HG03432 (cell line): Measurements from ENCODE around the gene CNTN2.

ENCODE experiments used
- ATAC-seq: cut with Tn5 transposase; IDR thresholded peaks from one replicate; pipeline ENCODE4 v1.9.1; 2021; ENCODE audit warnings: mild to moderate bottlenecking, moderate library complexity; ENCODE audit not compliant: unreplicated experiment

CNTN2 gene

DNA sequence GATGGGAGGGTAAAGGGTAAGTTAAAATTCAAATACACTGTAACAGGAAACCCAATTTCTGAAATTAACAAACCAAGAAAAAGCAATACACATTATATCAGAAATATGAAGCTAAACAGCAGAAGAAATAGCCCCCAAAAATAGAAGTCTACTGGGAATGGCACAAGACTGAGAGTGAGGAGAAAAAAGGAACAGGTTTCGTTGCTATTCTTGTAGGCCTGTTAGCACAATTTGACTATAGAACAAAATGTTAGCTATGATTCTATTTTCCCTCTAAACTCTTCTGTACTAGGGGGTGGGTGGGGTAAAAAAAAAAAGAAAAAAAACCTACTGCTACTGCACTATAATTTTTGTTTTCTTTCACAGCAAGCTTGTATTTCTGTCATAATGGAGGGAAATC lies 66.3 kb downstream of the CNTN2 start:
- no peak for ATAC-seq

DNA sequence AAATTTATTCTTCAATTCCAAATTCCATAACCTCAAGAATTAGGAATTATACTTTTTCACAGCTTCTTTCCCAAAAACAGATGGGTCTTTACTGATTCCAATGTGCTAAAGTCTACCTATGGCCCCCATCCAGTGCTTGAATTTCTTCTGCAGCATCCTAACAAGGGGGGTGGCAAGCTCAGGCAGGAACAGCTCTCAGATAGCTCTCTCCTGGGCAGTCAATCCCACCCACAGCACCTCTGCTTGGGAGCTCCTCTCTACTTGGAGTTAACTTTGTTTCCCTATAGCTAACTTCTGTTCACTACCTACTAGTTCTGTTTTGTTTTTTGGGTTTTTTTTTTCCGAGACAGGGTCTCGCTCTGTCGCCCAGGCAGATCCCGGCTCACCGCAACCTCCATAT lies 66.7 kb downstream of the CNTN2 start:
- no peak for ATAC-seq

DNA sequence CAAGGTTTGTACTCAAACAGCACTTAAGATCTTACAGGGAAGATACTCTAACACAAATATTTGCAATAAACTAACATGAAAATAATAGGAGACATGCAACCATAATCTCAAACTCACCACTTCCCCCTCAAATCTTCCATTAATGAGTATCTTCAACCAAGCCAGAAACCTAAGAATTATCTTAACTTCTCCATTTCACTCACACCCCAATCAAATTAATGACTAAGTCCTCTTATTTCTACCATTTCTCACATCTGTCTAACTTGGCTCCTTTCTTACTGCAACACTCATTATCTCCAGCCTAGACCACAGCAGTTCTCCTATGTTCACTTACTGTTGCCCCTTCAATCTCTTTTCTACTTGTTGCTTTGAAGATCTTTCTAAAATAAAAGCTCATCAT lies 68.3 kb downstream of the CNTN2 start:
- no peak for ATAC-seq

DNA sequence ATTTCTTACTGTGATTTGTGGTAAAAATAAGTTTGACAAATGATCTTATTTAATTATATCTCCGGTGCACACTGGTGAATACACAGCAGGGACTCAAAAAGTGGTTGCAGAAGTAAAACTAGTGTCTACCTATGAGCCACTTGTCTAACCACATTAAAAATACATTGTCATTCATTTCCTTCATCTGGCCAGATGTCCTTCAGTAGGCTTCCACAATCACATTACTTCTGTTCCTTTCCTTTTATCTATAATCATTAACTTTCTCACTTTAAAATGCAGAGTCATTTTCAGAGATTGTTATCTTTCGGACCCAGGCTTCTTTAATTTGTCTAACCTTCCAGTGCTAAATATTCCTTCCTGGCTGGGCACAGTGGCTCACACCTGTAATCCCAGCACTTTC lies 75.7 kb downstream of the CNTN2 start:
- no peak for ATAC-seq

DNA sequence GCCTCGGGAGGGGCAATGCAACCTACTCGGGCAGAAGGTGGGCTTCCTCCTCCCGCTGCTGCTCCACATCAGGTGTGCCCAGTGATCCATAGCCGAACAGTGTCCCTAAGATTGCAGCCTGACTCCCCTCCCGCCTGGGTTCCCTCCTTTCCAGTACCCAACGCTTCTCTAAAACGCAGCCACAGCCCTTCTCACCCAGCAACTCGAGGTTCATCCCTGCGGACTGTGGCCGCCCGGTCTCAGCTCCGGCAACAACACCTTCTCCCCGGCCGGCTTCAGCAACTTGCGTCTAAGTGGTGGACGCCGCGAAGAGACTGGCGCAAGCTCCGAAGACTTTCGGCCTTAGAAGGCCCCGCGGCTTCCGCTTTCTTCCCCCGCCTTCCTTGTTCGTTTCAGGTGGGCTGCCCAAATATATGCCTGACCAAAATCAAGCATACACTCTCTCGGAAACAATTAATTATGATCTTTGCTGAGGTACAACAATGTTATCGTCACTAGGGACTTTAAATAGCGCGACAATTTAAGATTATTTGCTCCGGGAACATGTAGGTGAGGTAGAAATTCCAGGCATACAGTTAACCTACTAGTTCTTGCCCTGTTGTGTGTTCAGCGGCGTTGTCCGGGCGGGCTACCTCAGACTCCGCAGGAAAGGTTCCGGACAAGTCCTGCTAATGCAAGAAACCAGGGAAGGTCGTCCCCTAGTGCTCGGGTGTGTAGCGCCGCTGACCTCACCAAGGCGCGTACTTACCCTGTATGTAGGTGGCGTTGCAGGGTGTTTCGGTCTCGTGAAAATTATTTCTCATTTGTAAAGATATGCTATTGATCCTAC lies 78.9 kb downstream of the CNTN2 start, which contains the start of gene RBBP5:
Gene RBBP5 (minus strand): TSS at position 319 of the 829 bp plus-strand sequence. CDS start 105 bp downstream, at position 214.
- ATAC-seq, result peak; percentile 91

DNA sequence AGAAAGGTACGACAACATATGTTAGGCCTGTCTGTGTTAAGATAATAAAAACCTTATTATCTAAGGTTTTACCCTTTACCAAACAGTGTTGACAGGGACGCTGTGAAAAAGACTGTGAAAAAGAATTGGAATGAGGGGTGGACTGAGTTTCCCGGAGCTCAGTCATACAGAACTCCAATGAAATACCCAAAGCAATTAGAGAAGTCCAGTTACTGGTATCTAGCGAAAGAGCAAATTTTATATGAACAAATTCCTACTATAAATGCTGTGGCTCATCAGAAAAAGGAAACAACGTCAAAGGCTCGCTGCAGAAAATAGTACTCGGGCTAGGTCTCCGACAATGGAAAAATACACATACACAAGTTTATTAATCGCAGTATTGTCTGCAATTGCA lies 79.5 kb downstream of the CNTN2 start:
- peak; percentile 14 for ATAC-seq

DNA sequence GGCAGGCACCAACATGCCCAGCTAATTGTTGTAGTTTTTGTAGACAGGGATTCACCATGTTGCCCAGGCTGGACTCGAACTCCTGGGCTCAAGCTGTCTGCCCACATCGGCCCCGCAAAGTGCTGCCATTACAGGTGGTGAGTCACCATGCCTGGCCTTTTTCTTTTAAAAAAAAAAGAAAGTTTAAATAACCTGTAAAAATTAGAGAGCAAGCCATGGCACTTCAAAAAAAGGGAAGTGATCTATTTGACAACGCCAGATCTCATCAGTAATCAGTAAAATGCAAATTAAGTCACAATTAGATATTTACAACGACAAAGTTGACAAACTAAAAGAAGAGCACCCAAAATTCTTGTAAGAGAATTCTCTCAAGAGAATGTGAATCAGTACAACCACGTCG lies 81.7 kb downstream of the CNTN2 start:
- ATAC-seq, result no peak

DNA sequence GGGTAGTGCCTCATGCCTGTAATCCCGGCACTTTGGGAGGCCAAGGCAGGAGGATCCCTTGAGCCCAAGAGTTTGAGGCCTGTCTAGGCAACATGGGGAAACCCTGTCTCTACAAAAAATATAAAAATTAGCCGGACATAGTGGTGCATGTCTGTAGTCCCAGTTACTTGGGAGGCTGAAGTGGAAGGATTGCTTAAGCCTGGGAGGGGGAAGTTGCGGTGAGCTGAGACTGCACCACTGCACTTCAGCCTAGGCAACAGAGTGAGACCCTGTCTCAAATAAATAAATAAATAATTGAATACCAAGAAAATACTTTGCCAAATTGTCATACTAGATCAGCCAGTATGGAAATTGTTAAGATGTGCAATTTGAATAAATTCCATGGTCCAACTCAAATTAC lies 84.6 kb downstream of the CNTN2 start:
- ATAC-seq, result no peak
